Lung microvascular endothelial cell (primary cell): Measurements from ENCODE around the gene NRROS. TPM values are rescaled to one million over a fixed set of nuclear protein-coding genes. Genes with fewer than 3 reads are reported as not detected.

ENCODE experiments used
- DNase-seq, 2 donors: peaks; one replicate each; pipeline versions ENCODE4 v3.0.0 to v3.0.0-alpha.2; 2010; ENCODE audit warnings: low read depth in 2 of 2
- total RNA-seq: library from RNA; depleted of rRNA; stranded (reverse); fragments of >200 nt; gene quantifications from 2 replicates; pipeline ENCODE4 v1.2.1, GENCODE V29; 2014

NRROS gene
- total RNA-seq, 1 donor from 2014 or later: 4.8 TPM

- no peak for DNase-seq
Observed at GRCh38 chr3:196645897-196646665, 6.6 kb downstream of the NRROS start.

GRCh38 chr3:196646666-196647216 is 7.2 kb downstream of the NRROS start:
- DNase-seq: no peak

DNA sequence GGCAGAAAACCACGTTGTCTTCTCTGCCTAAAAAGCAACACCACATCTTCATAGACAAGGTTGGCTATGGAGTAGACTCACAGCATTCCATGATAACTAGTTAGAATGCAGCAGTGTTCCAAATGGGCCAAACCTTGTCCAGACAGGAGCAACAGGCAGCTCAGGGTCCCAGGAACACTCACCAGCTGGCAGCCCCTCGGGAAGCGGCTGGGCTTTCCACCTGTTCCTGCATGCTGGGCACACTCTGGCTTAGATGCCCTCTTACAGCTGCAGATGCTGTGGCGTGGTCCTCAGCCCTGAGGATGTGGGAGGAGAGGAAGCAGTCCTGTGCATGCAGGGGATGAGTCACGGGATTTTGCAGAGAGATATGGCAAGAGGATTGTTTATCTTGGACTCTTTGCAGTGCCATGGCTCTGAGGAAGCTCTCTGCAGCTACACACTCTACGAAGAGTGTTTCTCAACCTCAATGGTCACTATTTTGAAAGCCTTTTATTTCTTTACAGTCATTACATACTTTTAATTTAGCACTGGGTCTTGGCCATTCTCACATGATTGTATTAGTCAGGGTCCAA is 11.3 kb downstream of the NRROS start:
- peak; percentile 94 to 97 for DNase-seq

DNA sequence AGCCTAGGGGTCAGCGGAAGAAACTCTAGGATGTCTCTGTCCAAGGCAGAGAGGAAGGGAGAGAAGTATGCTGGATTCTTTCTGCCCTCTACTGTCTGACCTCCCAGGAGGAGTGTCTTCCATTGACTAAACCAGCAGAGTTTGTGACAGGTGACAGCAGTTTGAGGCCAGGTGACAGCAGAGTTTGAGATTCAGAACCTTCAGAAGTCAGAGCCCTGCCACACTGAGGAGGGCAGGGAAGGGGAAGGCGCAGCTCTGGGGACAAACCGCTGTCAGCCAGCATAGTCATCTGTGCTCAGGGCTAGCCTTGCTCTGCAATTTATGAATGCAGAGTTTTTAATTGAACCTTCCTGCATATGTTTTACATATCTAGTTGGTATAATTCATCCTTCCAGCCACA is 12.3 kb downstream of the NRROS start:
- no peak for DNase-seq

DNA sequence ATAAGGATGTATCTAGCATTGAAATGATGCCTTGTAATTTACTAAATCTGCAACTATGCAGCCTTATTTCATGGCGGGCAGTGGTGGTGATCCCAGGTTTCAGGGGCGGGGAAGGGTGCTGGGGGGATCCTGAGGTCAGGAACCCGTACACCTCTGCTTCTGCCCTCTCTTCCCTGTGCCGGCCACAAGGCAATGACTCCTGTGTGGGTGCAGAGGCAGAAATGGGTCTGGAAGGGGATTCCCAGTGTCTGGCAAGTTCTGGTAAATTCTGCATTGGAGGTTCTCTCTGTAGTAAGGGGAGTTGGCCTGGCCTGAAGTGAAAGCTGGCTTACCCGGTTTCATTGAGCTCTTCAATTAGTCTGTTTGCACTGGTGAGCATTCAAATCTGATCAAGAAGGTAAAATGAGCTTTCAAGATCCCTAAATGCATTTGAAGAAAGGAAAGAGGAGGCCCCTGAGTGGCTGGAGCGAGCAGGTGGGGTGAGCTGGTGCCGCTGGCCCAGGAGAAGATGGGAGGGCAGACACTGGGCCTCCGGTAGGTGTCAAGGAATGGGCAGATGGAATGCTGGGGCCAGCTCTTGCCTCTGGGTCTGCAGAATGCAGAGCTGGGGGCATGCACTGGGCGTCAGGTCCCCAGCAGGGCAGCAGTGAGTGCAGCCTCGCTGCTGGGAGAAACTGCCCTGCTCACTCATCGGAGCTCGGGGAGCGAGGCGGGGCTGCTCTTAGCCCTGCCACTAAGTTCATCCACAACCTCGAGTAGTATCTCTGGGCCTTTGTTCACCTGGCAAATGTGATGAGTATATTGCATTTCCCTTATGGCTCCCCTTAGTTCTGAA is 13.7 kb downstream of the NRROS start:
- DNase-seq: no peak

GRCh38 chr3:196654006-196654734 is 14.7 kb downstream of the NRROS start:
- no peak for DNase-seq

GRCh38 chr3:196654735-196655090 is 15.2 kb downstream of the NRROS start:
- peak in 1 of 2 donors; percentile 54 for DNase-seq

GRCh38 chr3:196655496-196655895 is 16.0 kb downstream of the NRROS start:
- no peak for DNase-seq

GRCh38 chr3:196656213-196656612 is 16.7 kb downstream of the NRROS start:
- no peak for DNase-seq

GRCh38 chr3:196659901-196660351 is 20.4 kb downstream of the NRROS start:
- DNase-seq: no peak

GRCh38 chr3:196660381-196661166 is 21.1 kb downstream of the NRROS start:
- no peak for DNase-seq

- no peak for DNase-seq
Observed at GRCh38 chr3:196661400-196661799, 21.9 kb downstream of the NRROS start.

DNA sequence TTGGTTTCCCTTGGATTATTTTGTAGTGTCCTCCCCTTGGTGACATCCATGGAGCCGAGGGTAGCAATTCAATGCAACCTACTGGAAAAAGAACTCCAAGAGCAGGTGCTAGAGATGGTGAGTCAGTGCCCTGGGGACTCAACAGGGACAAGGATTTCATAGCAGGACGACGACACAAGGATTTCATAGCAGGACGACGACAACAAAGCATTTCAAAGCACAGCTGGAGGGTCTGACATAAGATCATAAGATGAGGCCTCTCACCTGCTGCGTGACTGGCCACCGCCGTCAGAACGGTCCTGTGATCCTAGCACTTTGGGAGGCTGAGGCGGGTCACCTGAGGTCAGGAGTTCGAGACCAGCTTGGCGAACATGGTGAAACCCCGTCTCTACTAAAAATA is 22.5 kb downstream of the NRROS start:
- DNase-seq: no peak

- DNase-seq: no peak
Observed at GRCh38 chr3:196662711-196663571, 23.4 kb downstream of the NRROS start.

DNA sequence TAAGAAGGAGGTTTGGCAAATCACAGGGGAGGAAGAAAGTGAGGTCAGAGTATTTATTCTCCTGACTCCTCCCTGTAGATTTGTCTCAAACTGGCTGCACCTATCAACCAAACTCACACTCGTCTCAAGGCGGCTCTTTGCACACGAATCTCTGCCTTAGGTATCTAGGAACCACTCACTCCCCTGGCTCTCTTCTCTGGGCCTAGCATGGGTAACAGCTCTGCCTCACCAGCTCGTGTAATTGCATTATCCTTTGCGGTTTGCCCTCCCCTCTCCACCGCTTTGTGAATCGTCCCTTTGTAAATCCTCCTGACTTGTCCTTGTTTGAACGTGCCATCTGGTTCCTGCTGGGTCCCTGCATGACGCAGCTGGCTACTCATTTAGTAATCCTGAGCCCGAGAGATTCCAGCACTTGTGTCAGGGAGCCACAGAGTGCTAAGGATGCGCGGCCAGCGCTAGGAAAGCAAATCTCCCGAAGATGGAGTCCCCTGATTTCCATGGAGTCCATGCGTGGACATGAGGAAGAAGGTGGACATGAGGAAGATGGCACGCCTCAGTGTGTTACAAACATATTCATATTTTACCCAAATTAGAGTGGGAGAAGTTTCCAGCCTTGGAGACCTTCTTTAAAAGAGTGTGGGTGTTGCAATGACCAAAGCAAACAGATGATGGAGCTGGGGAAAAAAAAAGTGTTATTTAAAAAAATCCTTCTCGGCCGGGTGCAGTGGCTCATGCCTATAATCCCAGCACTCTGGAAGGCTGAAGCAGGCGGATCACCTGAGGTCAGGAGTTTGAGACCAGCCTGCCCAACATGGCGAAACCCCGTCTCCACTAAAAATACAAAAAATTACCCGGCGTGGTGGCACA is 26.7 kb downstream of the NRROS start:
- no peak for DNase-seq

DNA sequence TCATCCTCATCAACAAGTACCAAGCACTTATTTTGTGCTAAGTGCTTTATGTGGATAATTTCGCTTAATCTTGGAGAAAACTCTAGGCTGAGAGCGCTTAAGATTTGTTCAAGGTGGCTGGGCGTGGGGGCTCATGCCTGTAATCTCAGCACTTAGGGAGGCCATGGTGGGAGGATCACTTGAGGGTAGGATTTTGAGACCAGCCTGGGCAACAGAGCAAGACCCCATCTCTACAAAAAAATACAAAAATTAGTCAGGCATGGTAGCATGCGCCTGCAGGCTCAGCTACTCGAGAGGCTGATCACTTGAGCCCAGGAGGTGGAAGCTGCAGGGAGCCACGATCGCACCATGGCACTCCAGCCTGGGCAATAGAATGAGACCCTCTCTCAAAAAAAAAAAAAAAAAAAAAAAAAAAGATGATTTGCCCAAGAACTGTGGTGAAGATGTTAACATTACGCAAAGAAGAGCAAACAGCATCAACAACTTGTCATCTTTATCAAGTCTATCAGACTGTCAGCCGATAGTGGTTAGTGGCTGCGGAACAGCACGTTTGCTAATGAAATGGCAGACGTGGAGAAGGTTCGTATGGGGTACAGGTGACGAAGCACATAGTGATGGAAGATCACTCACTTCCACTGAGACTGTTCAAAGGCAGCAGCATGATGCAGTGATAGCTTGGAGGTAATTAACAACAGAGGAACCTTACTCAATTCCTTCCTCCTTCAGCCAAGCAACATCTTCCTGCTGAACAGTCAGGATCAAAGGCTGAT is 27.7 kb downstream of the NRROS start:
- DNase-seq: no peak

DNA sequence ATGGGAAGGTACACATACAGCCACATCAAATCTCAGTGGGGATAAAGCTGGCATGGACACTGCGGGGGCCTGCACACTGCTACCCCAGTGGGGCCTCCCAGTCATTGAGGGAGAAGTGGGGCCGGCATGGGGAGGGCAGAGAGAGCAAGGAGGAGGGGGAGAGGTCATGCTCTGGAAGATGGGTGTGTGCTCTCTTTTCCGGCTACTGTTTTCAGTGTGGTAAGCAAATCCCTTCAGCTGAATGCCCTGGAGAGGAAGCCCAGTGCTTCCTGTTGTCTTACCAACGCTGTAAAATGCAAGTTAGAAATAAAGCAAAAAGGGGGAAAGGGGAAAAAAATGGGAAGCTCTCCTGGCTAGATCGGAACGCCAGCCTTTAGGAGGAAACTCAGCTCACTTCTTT is 30.8 kb downstream of the NRROS start:
- DNase-seq: peak; percentile 28 to 62

DNA sequence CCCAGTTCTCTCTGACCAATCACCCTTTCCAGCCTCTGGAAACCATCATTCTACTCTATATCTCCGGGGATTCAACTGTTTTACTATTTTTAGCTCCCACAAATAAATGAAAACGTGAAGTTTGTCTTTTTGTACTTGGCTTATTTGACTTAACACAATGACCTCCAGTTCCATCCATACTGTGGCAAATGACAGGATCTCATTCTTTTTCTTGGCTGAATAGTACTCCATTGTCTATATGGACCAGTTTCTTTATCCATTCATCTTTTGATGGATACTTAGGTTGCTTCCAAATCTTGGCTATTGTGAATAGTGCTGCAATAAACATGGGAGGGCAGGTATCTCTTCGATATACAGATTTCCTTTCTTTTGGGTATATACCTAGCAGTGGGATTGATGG is 34.1 kb downstream of the NRROS start:
- no peak for DNase-seq
